DND-41 (cell line): ENCODE results near the gene ZNF442.

ENCODE experiments used
- EZH2 ChIP-seq: IDR thresholded peaks from 3 replicates; pipeline ENCODE4 v1.6.1; 2012; ENCODE audit warnings: borderline replicate concordance, low read depth, mild to moderate bottlenecking, moderate library complexity, low read length, inconsistent platforms; ENCODE audit not compliant: severe bottlenecking
- TF ChIP-seq, protein P1 (sequence below): IDR thresholded peaks from 2 replicates; pipeline ENCODE4 v1.5.1; 2012; ENCODE audit warnings: borderline replicate concordance, low read length, moderate library complexity, mild to moderate bottlenecking; ENCODE audit not compliant: poor library complexity, severe bottlenecking; ENCODE audit errors: extremely low read depth

GRCh38 chr19:12331211-12331941, 34.1 kb downstream of the ZNF442 start:
- TF ChIP-seq, protein P1, sequence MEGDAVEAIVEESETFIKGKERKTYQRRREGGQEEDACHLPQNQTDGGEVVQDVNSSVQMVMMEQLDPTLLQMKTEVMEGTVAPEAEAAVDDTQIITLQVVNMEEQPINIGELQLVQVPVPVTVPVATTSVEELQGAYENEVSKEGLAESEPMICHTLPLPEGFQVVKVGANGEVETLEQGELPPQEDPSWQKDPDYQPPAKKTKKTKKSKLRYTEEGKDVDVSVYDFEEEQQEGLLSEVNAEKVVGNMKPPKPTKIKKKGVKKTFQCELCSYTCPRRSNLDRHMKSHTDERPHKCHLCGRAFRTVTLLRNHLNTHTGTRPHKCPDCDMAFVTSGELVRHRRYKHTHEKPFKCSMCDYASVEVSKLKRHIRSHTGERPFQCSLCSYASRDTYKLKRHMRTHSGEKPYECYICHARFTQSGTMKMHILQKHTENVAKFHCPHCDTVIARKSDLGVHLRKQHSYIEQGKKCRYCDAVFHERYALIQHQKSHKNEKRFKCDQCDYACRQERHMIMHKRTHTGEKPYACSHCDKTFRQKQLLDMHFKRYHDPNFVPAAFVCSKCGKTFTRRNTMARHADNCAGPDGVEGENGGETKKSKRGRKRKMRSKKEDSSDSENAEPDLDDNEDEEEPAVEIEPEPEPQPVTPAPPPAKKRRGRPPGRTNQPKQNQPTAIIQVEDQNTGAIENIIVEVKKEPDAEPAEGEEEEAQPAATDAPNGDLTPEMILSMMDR, result no peak
- TF ChIP-seq EZH2, result no peak
